ENCODE data around the gene GLT1D1.

Gene GLT1D1

DNA sequence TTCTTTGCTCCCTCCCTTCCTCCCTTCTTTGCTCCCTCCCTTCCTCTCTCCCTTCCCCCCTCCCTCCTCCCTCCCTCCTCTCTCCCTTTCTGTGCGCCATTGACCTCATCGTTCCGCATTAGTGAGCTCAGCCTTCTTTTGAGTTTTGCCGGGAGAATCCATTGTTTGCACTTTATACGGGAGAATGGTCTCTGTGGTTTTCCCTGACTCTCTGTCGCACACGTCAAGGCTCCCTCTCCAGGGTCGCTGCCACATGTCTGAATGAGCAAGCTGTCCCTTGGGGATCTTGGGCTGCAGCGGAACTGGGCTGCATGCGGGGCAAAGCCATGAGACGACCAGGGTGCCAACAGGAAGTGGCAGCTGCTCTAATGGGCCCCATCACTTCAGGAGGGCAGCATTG is 118.5 kb downstream of the GLT1D1 start:
- no peaks in the 10 kb centered on the region for H3K36me3 ChIP-seq

DNA sequence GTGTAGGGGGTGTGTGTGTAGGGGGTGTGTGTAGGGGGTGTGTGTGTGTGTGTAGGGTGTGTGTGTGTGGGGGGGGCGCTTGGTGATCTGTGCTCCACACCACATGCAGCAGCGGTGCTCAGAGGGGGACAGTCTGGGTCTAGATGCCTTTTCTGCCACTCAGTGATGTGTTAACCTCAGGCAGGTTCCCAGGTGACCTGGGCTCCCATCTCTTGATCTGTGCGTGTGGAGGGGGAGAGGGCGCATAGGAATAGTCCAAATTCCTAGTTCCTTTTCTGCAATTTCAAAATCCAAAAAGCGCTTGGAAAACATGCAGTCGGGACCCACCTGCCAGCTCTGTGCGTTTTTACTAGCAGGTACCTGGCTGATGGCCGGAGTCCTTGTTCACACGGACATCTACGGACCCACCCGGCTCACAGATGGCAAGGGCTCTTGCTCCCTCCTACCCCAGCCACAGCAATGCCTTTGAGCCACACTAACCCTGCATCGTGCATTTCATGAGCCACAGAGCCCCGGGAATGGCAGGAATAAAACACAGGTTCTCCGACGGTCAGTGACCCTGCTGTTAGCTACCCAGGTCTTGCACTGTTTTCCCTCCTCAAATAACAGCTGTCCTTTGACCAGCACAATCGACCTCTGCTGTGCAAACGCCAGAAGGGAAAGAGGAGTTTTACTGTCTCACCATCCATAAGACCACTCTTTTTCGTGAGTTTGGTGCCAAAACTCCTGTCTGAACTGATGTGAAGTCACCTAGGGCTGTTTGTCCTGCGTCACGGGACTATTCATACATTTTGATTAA is 120.8 kb downstream of the GLT1D1 start:
- Histone ChIP-seq H3K36me3 (peaks cover 0 to 9% (median 0%) of the 10 kb centered on the region in 11 experiments; a peak in 4 of 22 replicates), H4K20me1 (peaks cover 0 to 30% (median 22%) of the 10 kb centered on the region in 11 experiments; a peak in 15 of 22 replicates), H3K4me3 (no peak overlapping the region), H3K9me3 (replicated peaks in 1 of 11) (no peaks in the 10 kb centered on the region), H3K9ac (no peak overlapping the region), H3K27me3 (peaks cover 0 to 25% (median 0%) of the 10 kb centered on the region in 11 experiments; a peak in 7 of 22 replicates), H3K4me2 (peak overlapping the region in 1 of 11 experiments; percentile 68; a peak in 2 of 22 replicates), H3K27ac (no peak overlapping the region), H3K4me1 (peaks cover 23 to 45% (median 39%) of the 10 kb centered on the region in 10 experiments)
- TF ChIP-seq Cebpa-rat (IDR thresholded peaks at IDR 0.05), result no peak

More for the DNA sequence above, 118.5 kb downstream of the GLT1D1 start:
- peaks cover 0 to 30% (median 23%) of the 10 kb centered on the region in 11 experiments; a peak in 15 of 22 replicates for H4K20me1 ChIP-seq
- H3K9me3 ChIP-seq (replicated peaks in 1 of 11), result no peaks in the 10 kb centered on the region
- H3K4me1 ChIP-seq, result peaks cover 23 to 64% (median 44%) of the 10 kb centered on the region in 10 experiments
- peak overlapping the region in 1 of 10 experiments; percentile 36; a peak in 1 of 20 replicates for H3K4me3 ChIP-seq
- TF ChIP-seq Cebpa-rat (IDR thresholded peaks at IDR 0.05), result no peak
- peaks cover 0 to 30% (median 0%) of the 10 kb centered on the region in 11 experiments; a peak in 7 of 22 replicates for H3K27me3 ChIP-seq
- peak overlapping the region in 2 of 11 experiments; percentile 26 to 31; a peak in 3 of 22 replicates for H3K9ac ChIP-seq
- H3K4me2 ChIP-seq, result peak overlapping the region; percentile 65 to 89 (median 81)
- peak overlapping the region in 8 of 11 experiments; percentile 27 to 73 (median 46); a peak in 14 of 22 replicates for H3K27ac ChIP-seq

DNA sequence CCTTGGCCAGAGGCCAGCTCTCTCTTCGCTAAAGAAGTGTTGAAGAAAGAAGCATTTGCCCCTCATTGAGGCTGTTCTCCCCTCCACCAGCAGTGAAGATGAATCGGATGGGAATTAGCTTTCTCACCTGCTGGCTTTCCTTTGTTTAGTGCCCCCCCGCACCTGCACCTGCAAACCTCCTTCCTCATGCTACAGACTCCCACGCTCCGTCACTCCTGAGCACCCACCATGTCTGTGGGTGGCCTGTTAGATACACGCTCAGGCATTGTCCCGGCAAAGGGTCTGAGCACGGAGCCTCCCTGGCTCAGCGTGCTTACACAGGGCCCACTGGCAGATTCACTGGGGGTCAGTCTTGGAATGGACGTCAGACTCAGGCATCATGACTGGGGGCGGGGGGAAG is 121.6 kb downstream of the GLT1D1 start:
- Histone ChIP-seq H3K4me2 (no peak overlapping the region), H3K4me3 (no peak overlapping the region), H3K9ac (no peak overlapping the region), H4K20me1 (peaks cover 0 to 24% (median 16%) of the 10 kb centered on the region in 11 experiments; a peak in 15 of 22 replicates), H3K27ac (no peak overlapping the region), H3K9me3 (replicated peaks in 1 of 11) (no peaks in the 10 kb centered on the region), H3K27me3 (peaks cover 0 to 18% (median 0%) of the 10 kb centered on the region in 11 experiments; a peak in 7 of 22 replicates), H3K4me1 (peaks cover 19 to 37% (median 31%) of the 10 kb centered on the region in 10 experiments), H3K36me3 (peaks cover 0 to 11% (median 0%) of the 10 kb centered on the region in 11 experiments; a peak in 4 of 22 replicates)
- TF ChIP-seq Cebpa-rat (IDR thresholded peaks at IDR 0.05), result no peak

DNA sequence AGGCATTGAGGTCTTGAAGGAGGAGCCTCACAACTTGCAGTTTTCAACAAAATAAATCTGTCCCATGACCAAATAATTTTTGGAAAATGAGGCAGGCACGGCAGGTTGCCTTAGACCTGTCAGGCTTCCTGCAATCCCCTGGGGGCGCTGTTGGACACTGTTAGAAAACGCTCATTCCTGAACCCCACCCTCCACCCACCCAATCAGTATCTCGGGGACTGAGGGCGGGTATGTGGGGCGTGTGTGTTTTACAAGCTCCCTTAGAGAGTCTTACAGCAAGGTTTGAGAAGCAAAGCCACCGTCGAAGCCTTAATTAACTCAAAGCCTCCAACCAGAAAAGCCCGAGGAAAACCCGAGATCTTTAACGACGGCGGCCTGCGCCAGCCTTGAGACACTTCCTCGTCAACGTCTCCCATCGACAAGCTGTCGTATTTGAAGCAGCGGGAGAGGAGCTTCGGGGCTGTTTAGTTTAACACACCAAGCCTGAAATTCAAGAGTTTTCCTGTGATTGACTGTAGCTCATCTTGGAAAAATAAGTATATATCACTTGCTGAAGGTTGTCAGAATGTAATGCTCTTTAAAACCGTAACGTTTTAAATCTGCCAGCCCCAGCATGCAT is 123.0 kb downstream of the GLT1D1 start:
- no peak for TF ChIP-seq Cebpa-rat (IDR thresholded peaks at IDR 0.05)
- Histone ChIP-seq H3K9me3 (replicated peaks in 1 of 11) (no peaks in the 10 kb centered on the region), H3K36me3 (peaks cover 0 to 14% (median 0%) of the 10 kb centered on the region in 11 experiments; a peak in 4 of 22 replicates), H3K9ac (no peak overlapping the region), H3K27ac (no peak overlapping the region), H3K4me2 (no peak overlapping the region), H3K4me3 (no peak overlapping the region), H4K20me1 (peaks cover 0 to 16% (median 5%) of the 10 kb centered on the region in 11 experiments; a peak in 6 of 22 replicates), H3K27me3 (peaks cover 0 to 10% (median 0%) of the 10 kb centered on the region in 11 experiments; a peak in 2 of 22 replicates), H3K4me1 (peaks cover 7 to 23% (median 18%) of the 10 kb centered on the region in 10 experiments)

DNA sequence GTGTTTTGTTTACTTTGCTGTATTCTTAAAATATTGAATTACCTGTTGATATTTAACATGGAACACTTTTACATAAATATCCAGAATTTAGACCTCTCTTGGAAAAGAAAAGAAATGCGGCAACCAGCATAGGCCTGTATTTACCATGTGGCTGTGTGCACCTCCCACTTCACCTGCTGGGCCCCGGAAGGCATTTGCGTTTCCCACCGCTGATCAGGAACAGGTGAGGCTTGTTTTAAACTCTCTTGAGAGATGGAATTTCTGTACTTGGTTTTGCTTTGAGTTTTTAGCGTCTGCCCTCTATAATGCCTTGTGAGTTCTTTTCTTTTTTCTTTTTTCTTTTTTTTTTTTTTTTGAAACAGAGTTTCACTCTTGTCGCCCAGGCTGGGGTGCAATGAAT is 124.2 kb downstream of the GLT1D1 start:
- no peak overlapping the region for H3K4me2 ChIP-seq
- H3K9ac ChIP-seq, result no peak overlapping the region
- H3K27me3 ChIP-seq, result peaks cover 0 to 10% (median 0%) of the 10 kb centered on the region in 11 experiments; a peak in 1 of 22 replicates
- no peaks in the 10 kb centered on the region for H3K9me3 ChIP-seq (replicated peaks in 1 of 11)
- H3K36me3 ChIP-seq, result peaks cover 0 to 14% (median 0%) of the 10 kb centered on the region in 11 experiments; a peak in 4 of 22 replicates
- no peak for TF ChIP-seq Cebpa-rat (IDR thresholded peaks at IDR 0.05)
- no peak overlapping the region for H3K27ac ChIP-seq
- H4K20me1 ChIP-seq, result peaks cover 0 to 11% (median 1%) of the 10 kb centered on the region in 11 experiments; a peak in 6 of 22 replicates
- peaks cover under 1 to 23% (median 10%) of the 10 kb centered on the region in 10 experiments for H3K4me1 ChIP-seq
- no peak overlapping the region for H3K4me3 ChIP-seq

DNA sequence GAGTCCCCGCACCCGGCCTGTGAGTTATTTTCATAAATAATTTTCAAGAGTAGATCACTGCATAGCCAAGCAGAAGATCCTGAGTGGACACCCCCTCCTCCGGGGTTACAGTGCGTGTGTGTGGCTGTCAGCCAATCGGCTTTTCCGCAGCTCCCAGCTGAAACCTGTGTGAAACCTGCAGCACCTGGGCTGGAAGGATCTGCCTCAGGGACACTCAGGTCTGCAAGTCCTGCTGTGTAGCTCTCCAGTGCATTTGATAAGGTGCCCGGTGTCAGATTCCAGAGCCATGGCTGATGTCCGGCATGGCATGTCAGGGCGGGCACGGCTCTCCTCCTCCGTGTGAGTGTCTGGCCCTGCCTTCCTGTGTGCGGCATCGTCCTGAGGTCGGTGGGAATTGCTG is 124.8 kb downstream of the GLT1D1 start:
- peaks cover 0 to 10% (median 0%) of the 10 kb centered on the region in 11 experiments; a peak in 1 of 22 replicates for H3K27me3 ChIP-seq
- H3K36me3 ChIP-seq, result peaks cover 0 to 19% (median 3%) of the 10 kb centered on the region in 11 experiments; a peak in 8 of 22 replicates
- no peak overlapping the region for H3K9ac ChIP-seq
- no peak for TF ChIP-seq Cebpa-rat (IDR thresholded peaks at IDR 0.05)
- H3K9me3 ChIP-seq (replicated peaks in 1 of 11), result no peaks in the 10 kb centered on the region
- no peak overlapping the region for H3K27ac ChIP-seq
- no peak overlapping the region for H3K4me3 ChIP-seq
- H3K4me2 ChIP-seq, result no peak overlapping the region
- H4K20me1 ChIP-seq, result peaks cover 0 to 11% (median 0%) of the 10 kb centered on the region in 11 experiments; a peak in 3 of 22 replicates
- H3K4me1 ChIP-seq, result peaks cover 0 to 17% (median 4%) of the 10 kb centered on the region in 10 experiments; a peak in 14 of 20 replicates

DNA sequence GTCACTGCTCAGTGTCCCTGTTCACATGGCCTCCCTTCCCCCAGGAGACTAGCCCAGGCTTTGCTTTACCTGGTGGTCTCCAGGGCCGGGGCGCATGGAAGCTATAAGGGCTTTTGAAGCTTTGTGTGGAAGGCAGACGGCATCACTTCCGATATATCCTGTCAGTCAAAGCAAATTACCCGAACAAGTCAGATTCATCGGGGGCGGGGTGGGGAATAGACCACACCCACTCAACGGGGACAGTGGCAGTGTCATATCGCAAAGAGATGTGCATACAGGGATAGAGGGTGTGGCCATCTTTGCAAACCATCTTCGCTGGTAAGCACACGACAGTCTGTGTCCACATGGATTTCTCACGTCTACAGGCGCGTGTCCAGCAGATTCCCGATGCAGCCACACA is 127.3 kb downstream of the GLT1D1 start:
- H3K4me3 ChIP-seq, result no peak overlapping the region
- H3K27ac ChIP-seq, result no peak overlapping the region
- no peak overlapping the region for H3K4me2 ChIP-seq
- H3K36me3 ChIP-seq, result peaks cover 0 to 30% (median 13%) of the 10 kb centered on the region in 11 experiments; a peak in 10 of 22 replicates
- H4K20me1 ChIP-seq, result 0 out of 22 replicates have a peak, but pooled peaks cover 0 to 3% (median 0%) of the 10 kb centered on the region in 11 experiments
- H3K4me1 ChIP-seq, result peaks cover 0 to 9% (median 0%) of the 10 kb centered on the region in 10 experiments; a peak in 6 of 20 replicates
- no peak overlapping the region for H3K9ac ChIP-seq
- TF ChIP-seq Cebpa-rat (IDR thresholded peaks at IDR 0.05), result no peak
- H3K27me3 ChIP-seq, result no peaks in the 10 kb centered on the region
- H3K9me3 ChIP-seq (replicated peaks in 1 of 11), result no peaks in the 10 kb centered on the region

DNA sequence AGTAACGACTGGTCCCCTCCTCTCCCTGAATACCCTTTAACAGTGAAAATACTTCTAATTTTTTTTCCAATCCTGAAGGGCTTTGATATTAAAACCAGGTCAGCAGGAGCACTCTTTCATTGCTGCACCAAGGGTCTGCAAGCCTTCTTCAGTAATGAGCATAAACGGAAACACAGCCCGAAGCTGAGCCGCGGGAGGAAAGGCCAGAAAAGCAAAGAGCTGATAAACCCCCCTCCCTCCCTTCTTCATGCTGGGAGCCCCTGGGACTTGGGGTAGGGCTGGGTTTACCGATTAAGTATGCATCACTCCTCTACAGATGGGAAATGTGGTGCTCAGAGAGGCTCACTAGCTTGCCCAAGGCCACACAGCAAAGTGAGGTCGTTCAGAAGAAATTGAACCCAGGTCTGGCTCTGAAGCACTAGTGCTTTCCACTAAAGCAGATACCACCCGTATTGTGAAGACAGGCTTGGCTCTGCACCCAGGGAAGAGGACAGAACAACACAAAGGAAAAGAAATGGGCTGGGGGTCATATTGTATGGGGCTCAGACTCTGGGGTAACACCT is 128.8 kb downstream of the GLT1D1 start:
- no peak overlapping the region for H3K27ac ChIP-seq
- H3K27me3 ChIP-seq, result no peaks in the 10 kb centered on the region
- no peaks in the 10 kb centered on the region for H3K9me3 ChIP-seq (replicated peaks in 1 of 11)
- peak overlapping the region in 3 of 11 experiments; percentile 8 to 27 (median 14); a peak in 3 of 22 replicates for H3K4me2 ChIP-seq
- no peak overlapping the region for H3K4me3 ChIP-seq
- 0 out of 22 replicates have a peak, but pooled peaks cover 0 to 3% (median 0%) of the 10 kb centered on the region in 11 experiments for H4K20me1 ChIP-seq
- peaks cover 0 to 30% (median 13%) of the 10 kb centered on the region in 11 experiments; a peak in 10 of 22 replicates for H3K36me3 ChIP-seq
- TF ChIP-seq Cebpa-rat (IDR thresholded peaks at IDR 0.05), result no peak
- H3K4me1 ChIP-seq, result peaks cover 0 to 9% (median 0%) of the 10 kb centered on the region in 10 experiments; a peak in 6 of 20 replicates
- H3K9ac ChIP-seq, result no peak overlapping the region

Data from BLaER1 treated with 17β-estradiol and CSF1 and Interleukin-3, amounts not matched to agents 10 nM and 100 nM (cell line).